ENCODE measurements around the gene USP49.

Gene USP49

GRCh38 chr6:41748542-41748941, 146.6 kb downstream of the USP49 start:
- no peak for DNase-seq (ENCODE audit: low spot score in 2 of 2)
- Mint-ChIP-seq H3K4me3 (no peak overlapping the region), H3K4me1 (no peaks in the 10 kb centered on the region), H3K27ac (no peak overlapping the region), H3K9me3 (no peaks in the 10 kb centered on the region), H3K36me3 (no peaks in the 10 kb centered on the region)
- ATAC-seq, result no peak

GRCh38 chr6:41748102-41748477, 147.1 kb downstream of the USP49 start:
- no peaks in the 10 kb centered on the region for H3K36me3 Mint-ChIP-seq
- DNase-seq (ENCODE audit: low spot score in 2 of 2) (no peak), ATAC-seq (no peak)
- H3K27ac Mint-ChIP-seq, result no peak overlapping the region
- no peak overlapping the region for H3K4me3 Mint-ChIP-seq
- H3K9me3 Mint-ChIP-seq, result no peaks in the 10 kb centered on the region
- H3K4me1 Mint-ChIP-seq, result no peaks in the 10 kb centered on the region

- Mint-ChIP-seq H3K4me1 (no peaks in the 10 kb centered on the region), H3K4me3 (no peak within 1 kb of the TSS), H3K36me3 (no peaks in the 10 kb centered on the region), H3K27ac (no peak within 1 kb of the TSS), H3K9me3 (no peaks in the 10 kb centered on the region)
- DNase-seq (ENCODE audit: low spot score in 2 of 2) (no peak), ATAC-seq (no peak)
Measured at GRCh38 chr6:41747256-41748101, 147.7 kb downstream of the USP49 start, which contains the start of gene PGC. Gene PGC, minus strand, starts transcription at chr6:41747397. Its CDS starts 63 bp downstream, at chr6:41747334.

GRCh38 chr6:41746107-41746506, 149.1 kb downstream of the USP49 start:
- ATAC-seq (no peak), DNase-seq (ENCODE audit: low spot score in 2 of 2) (no peak)
- Mint-ChIP-seq H3K4me3 (no peak overlapping the region), H3K9me3 (no peaks in the 10 kb centered on the region), H3K27ac (no peak overlapping the region), H3K36me3 (no peaks in the 10 kb centered on the region), H3K4me1 (no peaks in the 10 kb centered on the region)

GRCh38 chr6:41744236-41744787, 150.9 kb downstream of the USP49 start:
- ATAC-seq (no peak), DNase-seq (ENCODE audit: low spot score in 2 of 2) (no peak)
- H3K27ac Mint-ChIP-seq, result no peak overlapping the region
- no peaks in the 10 kb centered on the region for H3K36me3 Mint-ChIP-seq
- H3K4me3 Mint-ChIP-seq, result no peak overlapping the region
- H3K9me3 Mint-ChIP-seq, result no peaks in the 10 kb centered on the region
- no peaks in the 10 kb centered on the region for H3K4me1 Mint-ChIP-seq

DNA sequence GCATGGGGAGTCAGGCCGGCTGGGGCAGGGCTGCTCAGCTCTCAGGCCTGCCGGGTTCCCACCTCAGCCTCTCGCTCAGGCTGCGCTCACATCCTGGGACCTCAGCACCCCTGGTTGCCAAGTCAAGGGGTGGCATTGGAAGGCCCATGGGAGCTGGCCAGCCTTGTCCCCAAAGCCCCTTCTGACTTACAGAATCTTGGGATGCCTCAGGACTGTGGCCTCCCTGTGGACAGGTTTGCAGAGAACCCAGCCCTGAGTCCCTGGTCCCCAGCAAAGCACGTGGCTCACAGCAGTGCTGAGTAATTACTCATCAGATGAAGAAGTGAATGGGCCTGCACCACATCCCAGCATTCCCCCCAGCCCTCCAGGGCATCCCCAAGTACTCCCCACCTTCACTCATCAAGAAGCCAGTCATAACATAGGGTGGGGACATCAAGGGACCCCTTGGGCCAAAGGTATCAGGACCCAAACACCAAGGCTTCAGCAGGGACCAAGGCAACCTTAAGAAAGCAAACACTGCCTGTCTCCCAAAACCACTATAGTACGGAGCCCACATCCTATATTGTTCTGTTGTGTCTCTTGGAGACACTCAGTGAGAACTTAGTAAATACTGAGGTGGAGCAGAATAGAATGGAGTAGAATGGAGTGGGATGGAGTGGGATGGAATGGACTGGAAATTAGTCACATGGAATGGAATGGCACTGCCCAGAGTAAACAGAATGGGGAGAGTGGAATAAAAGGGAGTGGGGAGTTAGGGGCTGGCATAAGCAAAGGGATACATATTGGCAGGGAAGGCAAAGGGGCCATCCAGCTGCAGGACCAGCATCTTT, 151.6 kb downstream of the USP49 start:
- H3K36me3 Mint-ChIP-seq, result no peaks in the 10 kb centered on the region
- H3K4me3 Mint-ChIP-seq, result no peak overlapping the region
- DNase-seq (ENCODE audit: low spot score in 2 of 2) (no peak), ATAC-seq (no peak)
- H3K9me3 Mint-ChIP-seq, result no peaks in the 10 kb centered on the region
- H3K27ac Mint-ChIP-seq, result no peak overlapping the region
- H3K4me1 Mint-ChIP-seq, result no peaks in the 10 kb centered on the region

DNA sequence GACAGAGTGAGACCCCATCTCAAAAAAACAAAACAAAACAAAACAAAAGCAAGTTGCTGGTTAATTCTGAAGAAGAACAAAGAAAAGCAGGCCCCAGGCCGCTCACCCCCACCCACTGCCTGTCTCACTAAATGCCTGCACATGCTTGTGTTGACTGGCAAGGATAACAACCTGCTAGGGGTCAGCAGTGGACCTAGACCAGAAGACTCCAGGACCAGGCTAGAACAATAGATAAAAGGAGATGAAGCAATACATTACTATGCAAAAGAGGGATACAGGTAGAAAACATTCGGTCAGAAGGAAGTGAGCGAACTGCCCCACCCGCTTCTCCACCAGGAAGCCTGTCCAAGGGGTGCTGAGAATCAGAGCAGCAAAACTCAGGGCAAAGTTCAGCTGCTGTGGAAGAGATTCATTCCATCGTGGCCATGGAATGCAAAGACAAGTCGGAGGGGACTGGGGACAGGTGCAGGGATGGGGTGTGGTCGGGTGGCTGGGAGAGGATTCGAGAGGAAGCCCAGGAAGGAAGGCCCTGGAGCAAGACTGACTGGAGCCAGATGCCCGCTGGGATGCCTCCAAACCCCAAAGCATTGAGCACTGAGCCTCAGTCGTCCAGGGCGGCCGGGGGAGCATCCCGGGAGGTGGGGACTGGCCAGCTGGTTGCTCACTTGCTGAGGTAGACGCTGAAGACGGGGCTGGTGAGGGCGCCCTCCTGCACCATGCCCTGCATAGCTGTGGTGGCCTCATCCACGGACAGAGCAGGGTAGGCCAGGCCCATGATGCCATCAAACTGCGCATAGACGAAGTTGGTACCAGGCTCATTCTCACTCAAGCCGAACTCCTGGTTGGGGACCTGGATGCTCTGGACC, 153.3 kb downstream of the USP49 start:
- DNase-seq (ENCODE audit: low spot score in 2 of 2) (no peak), ATAC-seq (peak; percentile 16)
- H3K9me3 Mint-ChIP-seq, result no peaks in the 10 kb centered on the region
- H3K4me1 Mint-ChIP-seq, result no peaks in the 10 kb centered on the region
- H3K36me3 Mint-ChIP-seq, result no peaks in the 10 kb centered on the region
- H3K4me3 Mint-ChIP-seq, result no peak overlapping the region
- H3K27ac Mint-ChIP-seq, result no peak overlapping the region

GRCh38 chr6:41740366-41741162, 154.6 kb downstream of the USP49 start:
- Mint-ChIP-seq H3K27ac (no peak overlapping the region), H3K4me1 (no peaks in the 10 kb centered on the region), H3K4me3 (no peak overlapping the region), H3K36me3 (no peaks in the 10 kb centered on the region), H3K9me3 (no peaks in the 10 kb centered on the region)
- ATAC-seq (no peak), DNase-seq (ENCODE audit: low spot score in 2 of 2) (no peak)

Measured in stimulated activated effector memory CD8-positive, alpha-beta T cell treated with anti-CD3 and anti-CD28 coated beads, Interleukin-12 subunit alpha, Interleukin-12 subunit beta, amount 100 ng/mL, for 72 hours (primary cell).